ENCODE data around the gene PLXNB1.

GRCh38 chr3:48446043-48446424 is 16.1 kb upstream of the PLXNB1 start:
- TF ChIP-seq CTCF (IDR thresholded peaks at IDR 0.05 in 2 of 3, conservative IDR thresholded peaks at IDR 0.05 in 1 of 3; ENCODE audit: borderline replicate concordance in 1 of 3, insufficient read depth in 1 of 3, low read depth in 2 of 3, low read length in 2 of 3) (no peak), EZH2 (IDR thresholded peaks at IDR 0.05) (no peak), POLR2A (IDR thresholded peaks at IDR 0.05; ENCODE audit: borderline replicate concordance, extremely low read depth, insufficient read depth, insufficient read length) (no peak), REST (IDR thresholded peaks at IDR 0.05; ENCODE audit: low read depth) (no peak), SP1 (IDR thresholded peaks at IDR 0.05; ENCODE audit: low read depth) (no peak), ELF1 (IDR thresholded peaks at IDR 0.05; ENCODE audit: borderline replicate concordance, low read depth) (no peak), ZBTB33 (IDR thresholded peaks at IDR 0.05; ENCODE audit: extremely low read depth, insufficient replicate concordance, low read length) (no peak), TCF7L2 (IDR thresholded peaks at IDR 0.05; ENCODE audit: borderline replicate concordance, extremely low read depth, insufficient read depth, insufficient read length) (no peak), POLR2AphosphoS5 (IDR thresholded peaks at IDR 0.05; ENCODE audit: low read depth, low read length) (no peak), MAX (IDR thresholded peaks at IDR 0.05) (no peak), CEBPB (IDR thresholded peaks at IDR 0.05; ENCODE audit: low read depth) (no peak), EZH2phosphoT487 (IDR thresholded peaks at IDR 0.05; ENCODE audit: borderline replicate concordance) (no peak), RAD21 (IDR thresholded peaks at IDR 0.05; ENCODE audit: low read depth) (no peak)
